GM23338 (cell line): Measurements from ENCODE around the gene SIDT1. TPM values are rescaled to one million over a fixed set of nuclear protein-coding genes. Genes with fewer than 3 reads are reported as not detected.

Experiments used
- ATAC-seq: fragments of 200-7000 bp; cut with Tn5 transposase; 3 replicates; pipeline ENCODE4 v1.9.1; 2020
- DNase-seq: peaks from one replicate; pipeline ENCODE4 v3.0.0-alpha.2; 2015; ENCODE audit warnings: low spot score
- H2AFZ ChIP-seq: fragments of 200-600 bp; sonication (generic); 2 replicates; pipeline ENCODE4 v1.8.0; 2016; ENCODE audit warnings: antibody characterized with exemption, mild to moderate bottlenecking, moderate library complexity
- H3F3A ChIP-seq: fragments of 200-600 bp; sonication (generic); replicated peaks from 2 replicates; pipeline ENCODE4 v1.8.0; 2017; ENCODE audit warnings: antibody characterized with exemption, mixed run types, low read depth
- H3K27ac ChIP-seq: fragments of 200-600 bp; sonication (generic); 2 replicates; pipeline ENCODE4 v1.6.1; 2016; ENCODE audit warnings: low read depth
- H3K27me3 ChIP-seq: fragments of 200-600 bp; sonication (generic); 2 replicates; pipeline ENCODE4 v1.8.0; 2016; ENCODE audit warnings: mild to moderate bottlenecking, mixed run types, moderate library complexity; ENCODE audit not compliant: insufficient read depth
- H3K36me3 ChIP-seq: fragments of 200-600 bp; sonication (generic); 2 replicates; pipeline ENCODE4 v1.8.0; 2016; ENCODE audit warnings: mild to moderate bottlenecking; ENCODE audit not compliant: insufficient read depth
- H3K4me1 ChIP-seq: fragments of 200-600 bp; sonication (generic); 2 replicates; pipeline ENCODE4 v1.8.0; 2016; ENCODE audit warnings: mild to moderate bottlenecking, moderate library complexity; ENCODE audit not compliant: insufficient read depth
- H3K4me2 ChIP-seq: fragments of 200-600 bp; sonication (generic); 2 replicates; pipeline ENCODE4 v1.7.1; 2017; ENCODE audit warnings: mixed run types
- H3K4me3 ChIP-seq: fragments of 200-600 bp; sonication (generic); 2 replicates; pipeline ENCODE4 v1.6.1; 2016; ENCODE audit warnings: mixed run types
- H3K79me2 ChIP-seq: fragments of 200-600 bp; sonication (generic); replicated peaks from 2 replicates; pipeline ENCODE4 v1.8.0; 2017; ENCODE audit warnings: mild to moderate bottlenecking; ENCODE audit not compliant: insufficient read depth
- H3K9me2 ChIP-seq: fragments of 200-600 bp; sonication (generic); 2 replicates; pipeline ENCODE4 v1.8.0; 2017; ENCODE audit not compliant: insufficient read depth
- H4K20me1 ChIP-seq: fragments of 200-600 bp; sonication (generic); replicated peaks from 2 replicates; pipeline ENCODE4 v1.8.0; 2017; ENCODE audit warnings: mild to moderate bottlenecking; ENCODE audit not compliant: insufficient read depth
- H3K27ac Mint-ChIP-seq: 2 replicates; pipeline ENCODE4 v1.8.0; 2020; ENCODE audit warnings: inconsistent platforms, mild to moderate bottlenecking, moderate library complexity, mixed read lengths
- H3K27me3 Mint-ChIP-seq: 3 replicates; pipeline ENCODE4 v1.8.0; 2022; ENCODE audit warnings: low read depth, mild to moderate bottlenecking, moderate library complexity, mixed read lengths, inconsistent platforms; ENCODE audit not compliant: insufficient read depth, poor library complexity
- H3K36me3 Mint-ChIP-seq: 3 replicates; pipeline ENCODE4 v1.8.0; 2021; ENCODE audit warnings: low read depth, mild to moderate bottlenecking, inconsistent platforms, moderate library complexity, mixed read lengths
- H3K4me1 Mint-ChIP-seq: 3 replicates; pipeline ENCODE4 v1.8.0; 2020; ENCODE audit warnings: mild to moderate bottlenecking, inconsistent platforms, mixed read lengths
- H3K4me3 Mint-ChIP-seq: 3 replicates; pipeline ENCODE4 v1.8.0; 2021; ENCODE audit warnings: moderate library complexity, mild to moderate bottlenecking, inconsistent platforms, mixed read lengths
- H3K9me3 Mint-ChIP-seq: 3 replicates; pipeline ENCODE4 v1.8.0; 2020; ENCODE audit warnings: moderate library complexity, mild to moderate bottlenecking, inconsistent platforms, mixed read lengths
- CTCF ChIP-seq, 2 experiments: fragments of 200-600 bp in 1 of 2; sonication (generic) in 1 of 2; conservative IDR thresholded peaks; 2 replicates each; pipeline versions ENCODE4 v1.5.1 to v1.6.1; 2016 to 2017; ENCODE audit warnings: antibody characterized with exemption in 2 of 2, low read depth in 2 of 2, mild to moderate bottlenecking in 2 of 2, moderate library complexity in 1 of 2
- ETS1 ChIP-seq: IDR thresholded peaks from 2 replicates; pipeline ENCODE4 v1.6.1; 2016; ENCODE audit warnings: antibody characterized with exemption
- EZH2 ChIP-seq: fragments of 200-600 bp; sonication (generic); IDR thresholded peaks from one replicate; pipeline ENCODE4 v1.8.0; 2017; ENCODE audit warnings: antibody characterized with exemption, mild to moderate bottlenecking, low read depth; ENCODE audit not compliant: unreplicated experiment
- NANOG ChIP-seq: IDR thresholded peaks from 2 replicates; pipeline ENCODE4 v1.6.1; 2016; ENCODE audit warnings: antibody characterized with exemption, borderline replicate concordance
- POLR2AphosphoS5 ChIP-seq: IDR thresholded peaks from 2 replicates; pipeline ENCODE4 v1.6.1; 2016; ENCODE audit warnings: antibody characterized with exemption, low read depth
- STAT1 ChIP-seq: IDR thresholded peaks from one replicate; pipeline ENCODE4 v1.6.1; 2016; ENCODE audit warnings: antibody characterized with exemption; ENCODE audit not compliant: unreplicated experiment
- ZNF114 ChIP-seq: fragments of 250-450 bp; sonication (Bioruptor Pico); IDR thresholded peaks from 2 replicates; pipeline ENCODE4 v1.5.0; 2020; ENCODE audit warnings: mild to moderate bottlenecking, moderate library complexity
- ZNF462 ChIP-seq: fragments of 250-450 bp; sonication (Bioruptor Pico); IDR thresholded peaks from 2 replicates; pipeline ENCODE4 v1.5.0; 2020; ENCODE audit warnings: mild to moderate bottlenecking, moderate library complexity
- polyA plus RNA-seq: library from polyadenylated mRNA; unstranded; fragments of >200 nt; fragmentation: Nextera tagmentation; extraction: Ambion mirVana; gene quantifications from 2 replicates; pipeline ENCODE4 v1.2.1, GENCODE V29; 2016
- total RNA-seq: library from RNA; depleted of rRNA; stranded (reverse); fragments of >200 nt; shearing (Covaris generic); gene quantifications from 2 replicates; pipeline ENCODE4 v1.2.3, GENCODE V29; 2014

The SIDT1 gene
- total and polyA plus RNA-seq, 2 experiments from 2014 or later = 0.10 TPM; not detected in 1

GRCh38 chr3:113516115-113516505, 16.2 kb upstream of the SIDT1 start:
- peak overlapping the region; percentile 99; the same call in 1 of the 2 replicates for H3K4me3 ChIP-seq
- no peaks in the 10 kb centered on the region for H3K27me3 ChIP-seq
- Mint-ChIP-seq H3K4me1 (peaks cover 5% of the 10 kb centered on the region; the same call in 1 of the 3 replicates), H3K27ac (peak overlapping the region; percentile 7; the same call in 1 of the 2 replicates), H3K9me3 (no peaks in the 10 kb centered on the region; the same call in 2 of the 3 replicates), H3K36me3 (no peaks in the 10 kb centered on the region), H3K4me3 (no peak overlapping the region; the same call in 2 of the 3 replicates), H3K27me3 (peaks cover 3% of the 10 kb centered on the region)
- ATAC-seq (no peak), DNase-seq (peak; percentile 30)
- peaks cover 17% of the 10 kb centered on the region for H3K79me2 ChIP-seq
- H3K4me1 ChIP-seq = peaks cover 12% of the 10 kb centered on the region
- H3K27ac ChIP-seq = no peak overlapping the region
- H2AFZ ChIP-seq = no peak overlapping the region; the same call in 1 of the 2 replicates
- peak overlapping the region; percentile 97; the same call in 1 of the 2 replicates for H3K4me2 ChIP-seq
- H3F3A ChIP-seq = peaks cover 7% of the 10 kb centered on the region; the same call in 1 of the 2 replicates
- H4K20me1 ChIP-seq = no peaks in the 10 kb centered on the region
- H3K36me3 ChIP-seq = no peaks in the 10 kb centered on the region
- no peaks in the 10 kb centered on the region for H3K9me2 ChIP-seq
- TF ChIP-seq CTCF (conservative IDR thresholded peaks at IDR 0.05; ENCODE audit: low read depth in 2 of 2) (peak in 1 of 2 experiments; percentile 21; a peak in 1 of 4 replicates), POLR2AphosphoS5 (no peak)

- Histone ChIP-seq H2AFZ (no peak overlapping the region), H3K4me1 (no peaks in the 10 kb centered on the region), H3F3A (no peaks in the 10 kb centered on the region), H3K36me3 (no peaks in the 10 kb centered on the region), H4K20me1 (no peaks in the 10 kb centered on the region), H3K27me3 (peaks cover 2% of the 10 kb centered on the region; the same call in 1 of the 2 replicates), H3K79me2 (no peaks in the 10 kb centered on the region), H3K27ac (no peak overlapping the region), H3K9me2 (no peaks in the 10 kb centered on the region), H3K4me2 (no peak overlapping the region), H3K4me3 (no peak overlapping the region)
- TF ChIP-seq ZNF114 (no peak), EZH2 (no peak), NANOG (no peak), STAT1 (no peak)
- Mint-ChIP-seq H3K9me3 (no peaks in the 10 kb centered on the region), H3K4me3 (no peak overlapping the region), H3K4me1 (no peaks in the 10 kb centered on the region), H3K36me3 (no peaks in the 10 kb centered on the region), H3K27me3 (no peaks in the 10 kb centered on the region), H3K27ac (no peak overlapping the region)
- DNase-seq = no peak
- ATAC-seq = no peak
These were observed 10.4 kb upstream of the SIDT1 start for GRCh38 chr3:113521981-113522380.

- no peaks in the 10 kb centered on the region for H4K20me1 ChIP-seq
- no peak overlapping the region for H2AFZ ChIP-seq
- no peak overlapping the region for H3K4me2 ChIP-seq
- H3K27ac ChIP-seq = no peak overlapping the region
- Mint-ChIP-seq H3K4me1 (no peaks in the 10 kb centered on the region), H3K4me3 (no peak overlapping the region), H3K36me3 (no peaks in the 10 kb centered on the region), H3K27ac (no peak overlapping the region), H3K27me3 (no peaks in the 10 kb centered on the region), H3K9me3 (no peaks in the 10 kb centered on the region)
- no peaks in the 10 kb centered on the region for H3K9me2 ChIP-seq
- H3K36me3 ChIP-seq = no peaks in the 10 kb centered on the region
- peaks cover 10% of the 10 kb centered on the region; the same call in 1 of the 2 replicates for H3K27me3 ChIP-seq
- ATAC-seq (no peak), DNase-seq (no peak)
- no peaks in the 10 kb centered on the region for H3K4me1 ChIP-seq
- no peaks in the 10 kb centered on the region for H3K79me2 ChIP-seq
- no peak overlapping the region for H3K4me3 ChIP-seq
- no peaks in the 10 kb centered on the region for H3F3A ChIP-seq
- TF ChIP-seq ETS1 (no peak), EZH2 (no peak), ZNF462 (no peak)
These were observed 9.1 kb upstream of the SIDT1 start for GRCh38 chr3:113523241-113523640.
